GM21515 (cell line): ENCODE data around the gene PLPP4.
"Not testable (repeated sequence)": the region's sequence is repeated elsewhere in the genome, so short reads cannot be mapped to it uniquely, and the experiment has no call there.

Experiments used
- ATAC-seq: cut with Tn5 transposase; IDR thresholded peaks from one replicate; pipeline ENCODE4 v1.9.1; 2021; ENCODE audit not compliant: unreplicated experiment

PLPP4 gene

DNA sequence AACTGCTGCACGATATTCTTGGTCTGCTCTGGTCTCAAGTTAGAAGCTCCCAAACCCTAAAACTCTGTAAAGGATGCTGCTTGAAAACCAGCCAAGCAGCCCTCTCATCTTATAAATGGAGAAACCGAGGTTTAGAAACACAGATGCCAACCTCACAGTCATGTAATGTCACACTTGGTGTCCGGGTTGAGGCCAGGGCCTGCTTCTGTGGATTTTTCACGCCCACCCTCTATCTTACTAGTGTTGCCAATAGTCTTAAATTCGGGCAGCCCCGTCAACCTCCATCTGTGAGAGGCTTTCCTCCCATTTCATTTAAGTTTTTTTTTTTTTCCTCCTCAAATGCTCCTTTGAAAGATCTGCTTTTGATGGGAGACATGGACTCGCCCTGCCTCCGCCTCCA, 28.9 kb downstream of the PLPP4 start:
- ATAC-seq = no peak

DNA sequence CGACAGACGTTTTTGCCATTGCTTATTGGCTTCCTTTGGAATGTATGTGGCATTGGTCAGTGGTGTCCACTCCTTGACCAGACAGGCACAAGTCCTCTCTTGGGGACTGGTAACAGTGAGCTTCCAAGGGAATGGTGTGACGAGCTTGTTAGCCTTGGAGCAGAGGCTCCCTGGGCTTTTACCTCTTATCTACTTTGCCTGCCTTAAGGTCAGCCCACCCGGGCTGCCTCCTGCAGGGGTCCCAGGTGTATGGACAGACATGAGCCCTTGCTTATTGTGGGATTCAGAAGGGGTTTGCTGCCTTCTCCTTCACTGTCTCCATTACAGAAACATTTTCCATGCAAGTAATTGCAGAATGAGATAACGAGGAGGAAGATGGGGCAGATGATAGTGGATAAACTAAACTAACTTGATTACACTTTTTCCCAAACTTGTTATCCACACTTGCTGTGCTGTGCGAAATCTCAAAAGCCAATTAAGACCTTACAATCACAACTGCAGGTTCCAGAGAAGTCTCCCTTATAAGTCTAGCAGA, 29.7 kb downstream of the PLPP4 start:
- ATAC-seq = no peak

DNA sequence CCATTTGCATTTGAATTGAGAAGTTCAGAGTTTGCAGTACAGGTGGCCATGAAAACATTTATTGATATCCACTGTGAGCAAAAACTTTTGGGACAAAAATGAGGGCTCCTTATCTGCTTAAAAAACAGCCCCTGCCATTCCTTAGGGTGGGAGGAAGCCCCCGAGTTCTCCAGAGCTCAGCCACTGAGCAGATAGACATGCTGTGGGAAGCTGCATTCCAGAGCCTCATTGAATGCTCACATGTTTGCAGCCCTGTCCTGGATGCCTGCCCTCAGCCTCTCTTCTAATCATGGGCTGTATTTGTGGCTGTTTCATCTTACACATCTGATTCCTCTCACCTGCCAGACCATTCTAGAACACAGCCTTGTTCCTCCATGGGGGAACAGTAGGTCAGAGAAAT, 33.3 kb downstream of the PLPP4 start:
- ATAC-seq = no peak

DNA sequence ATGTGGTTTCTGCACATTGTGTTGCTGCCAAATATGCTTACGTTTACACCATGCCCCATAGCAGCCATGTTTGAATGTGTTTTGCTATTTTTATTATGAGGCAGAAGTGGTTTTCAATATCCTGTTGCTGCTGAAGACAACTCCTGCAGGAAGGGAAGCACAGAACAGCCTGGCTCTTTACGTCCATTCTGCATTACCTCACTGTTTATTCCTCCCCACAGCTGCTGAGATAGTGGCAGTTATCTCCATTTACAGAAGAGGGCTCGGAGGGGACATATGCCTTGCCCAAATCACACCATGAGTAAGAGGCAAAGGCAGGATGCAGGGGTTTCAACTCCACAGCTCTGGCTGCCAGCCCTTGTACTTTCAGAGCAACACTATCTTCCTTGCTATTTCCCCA, 35.3 kb downstream of the PLPP4 start:
- no peak for ATAC-seq

DNA sequence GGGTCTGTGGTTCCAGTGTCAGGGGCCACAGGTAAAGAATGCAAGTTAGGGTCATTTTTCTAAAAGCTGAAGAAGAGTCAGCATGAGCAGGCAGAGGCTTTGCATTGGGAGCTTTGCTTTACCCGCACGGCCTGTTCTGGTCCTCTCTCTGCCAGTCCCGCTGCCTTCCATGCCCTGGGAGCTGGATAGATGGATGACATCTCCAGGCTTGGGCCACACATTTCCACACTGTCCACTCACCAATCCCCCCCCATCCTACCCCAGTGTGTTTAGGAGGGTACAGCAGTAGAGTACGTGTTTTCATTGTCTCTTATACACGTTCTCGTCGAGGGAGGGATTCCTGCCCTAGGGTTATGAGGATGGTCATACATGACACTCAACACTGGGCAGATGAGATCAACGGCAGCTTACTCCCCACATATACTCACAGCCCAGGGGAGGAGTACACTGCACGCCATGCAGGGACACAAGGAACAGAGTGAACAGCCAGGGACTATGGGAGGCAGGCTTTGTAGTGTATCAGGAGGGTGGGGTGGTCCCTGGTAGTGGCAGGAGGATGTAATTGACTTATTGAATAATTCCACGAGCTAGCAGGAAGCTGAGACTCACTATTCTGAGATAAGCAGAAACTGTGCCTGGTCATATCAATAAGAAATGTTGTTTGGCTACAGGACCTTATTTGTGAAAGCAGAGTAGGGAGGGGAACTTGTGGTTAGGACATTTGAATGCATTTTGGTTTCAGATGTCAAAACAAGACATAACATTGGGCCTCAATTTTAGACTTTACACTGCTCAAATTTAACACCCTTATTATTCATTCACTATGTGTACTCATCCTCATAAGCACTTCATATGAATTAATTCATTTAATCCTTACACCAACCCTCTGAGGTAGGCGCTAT, 36.6 kb downstream of the PLPP4 start:
- ATAC-seq = peak; percentile 83

DNA sequence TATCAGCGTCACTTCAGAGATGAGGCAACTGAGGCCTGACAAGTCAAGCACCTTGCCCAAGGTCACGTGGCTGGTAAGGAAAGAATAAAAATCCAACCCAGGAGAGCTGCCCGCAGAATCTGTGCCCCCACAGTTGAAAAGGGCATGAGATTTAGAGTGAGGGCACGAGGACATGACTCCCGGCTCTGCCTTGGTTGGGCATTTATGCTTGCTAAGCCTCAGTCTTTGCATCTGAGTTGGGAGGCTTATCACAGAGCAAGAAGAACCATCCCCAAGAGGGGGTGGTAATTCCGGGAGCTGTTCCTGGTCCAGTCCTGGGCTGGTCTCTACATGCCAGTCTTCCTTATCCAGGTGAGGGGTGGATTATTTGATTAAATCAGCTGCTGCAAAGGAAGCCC, 37.3 kb downstream of the PLPP4 start:
- ATAC-seq = no peak

DNA sequence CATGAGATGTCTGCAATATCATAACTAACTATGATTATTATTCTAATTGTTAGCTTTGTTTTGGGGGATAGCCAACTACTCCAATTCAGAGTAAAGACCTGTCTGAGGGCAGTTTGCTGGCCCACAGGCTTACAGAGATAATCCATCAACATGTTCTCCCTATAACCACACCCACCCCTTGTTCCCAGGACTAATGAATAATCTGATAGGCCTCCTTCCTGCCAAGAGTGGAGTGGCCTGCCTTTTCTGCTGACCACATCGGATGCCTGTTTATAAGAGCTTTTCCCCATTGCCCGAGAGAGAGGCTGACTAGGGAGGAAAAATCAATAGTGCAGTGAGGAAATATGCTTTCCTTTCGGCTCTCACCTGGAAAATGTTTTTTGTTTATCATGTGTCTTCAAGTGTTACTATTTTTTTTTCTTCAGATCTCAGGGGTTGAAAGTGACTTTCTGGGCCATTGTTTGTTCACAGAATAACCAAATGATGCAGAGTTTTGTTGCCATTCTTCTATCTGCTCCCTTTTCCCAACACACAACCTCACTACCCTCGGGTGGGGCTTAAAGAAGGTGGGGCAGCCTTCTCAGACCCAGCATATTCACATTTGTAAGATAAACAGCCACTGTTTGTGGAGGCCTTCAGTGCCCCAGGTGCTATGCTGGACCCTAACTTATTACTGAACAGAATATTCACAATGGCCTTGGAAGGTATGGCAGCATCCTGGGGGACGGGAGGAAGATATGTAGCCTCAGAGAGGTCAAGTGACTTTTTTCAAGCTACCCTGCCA, 38.4 kb downstream of the PLPP4 start:
- ATAC-seq = no peak

DNA sequence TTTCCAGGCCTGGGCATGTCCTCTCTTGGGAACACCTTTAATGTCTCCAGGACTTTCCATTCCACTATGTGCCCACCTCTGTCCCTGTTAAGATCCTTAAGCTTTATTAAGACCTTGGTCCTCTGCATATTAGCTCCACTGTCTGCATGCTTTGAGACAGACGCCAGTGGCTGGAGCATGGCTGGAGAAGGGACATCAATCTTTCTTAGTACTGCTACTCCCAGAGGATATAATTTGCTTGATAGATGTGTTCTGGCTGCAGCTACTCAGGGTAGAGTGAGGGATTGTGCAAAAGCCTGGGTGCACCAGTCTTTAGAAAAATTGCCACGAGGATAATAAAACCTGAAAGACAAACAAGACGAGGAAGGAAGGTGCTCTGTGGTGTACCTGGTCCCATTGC, 42.9 kb downstream of the PLPP4 start:
- no peak for ATAC-seq

DNA sequence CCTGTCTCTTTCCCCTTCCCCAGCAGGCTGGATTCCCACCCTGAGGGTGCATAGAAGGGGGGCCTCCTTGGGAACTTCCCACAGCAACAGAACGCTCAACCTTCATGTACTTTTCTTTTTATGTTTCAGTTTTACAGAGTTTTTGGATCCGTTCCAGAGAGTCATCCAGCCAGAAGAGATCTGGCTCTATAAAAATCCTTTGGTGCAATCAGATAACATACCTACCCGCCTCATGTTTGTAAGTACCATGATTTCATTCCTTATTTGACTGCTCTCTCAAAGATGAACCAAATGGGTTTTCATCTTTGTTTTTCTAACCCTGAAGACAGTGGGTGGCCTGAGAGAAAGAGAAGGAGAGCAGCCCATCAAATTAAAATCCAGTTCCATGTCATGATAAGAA, 46.7 kb downstream of the PLPP4 start:
- no peak for ATAC-seq

DNA sequence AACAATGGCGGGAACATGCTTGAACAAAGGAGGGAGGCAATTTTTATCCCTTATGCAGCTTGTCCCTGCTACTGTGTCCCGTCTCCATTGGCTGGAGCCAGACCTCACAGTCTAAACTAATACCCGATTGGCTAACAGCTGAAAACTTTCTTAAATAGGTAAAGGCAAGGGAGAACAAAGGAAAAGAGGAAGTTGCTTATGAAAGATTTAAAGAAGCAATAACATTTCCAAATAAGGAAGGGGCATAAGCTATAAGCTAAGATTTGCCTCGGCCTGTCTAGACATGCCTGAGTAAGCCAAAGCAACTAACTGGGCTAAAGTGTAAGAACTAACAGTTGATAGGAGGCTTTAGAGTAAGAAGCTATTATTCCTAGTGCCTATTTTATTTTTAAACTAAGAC, 47.2 kb downstream of the PLPP4 start:
- ATAC-seq = not testable (repeated sequence)

DNA sequence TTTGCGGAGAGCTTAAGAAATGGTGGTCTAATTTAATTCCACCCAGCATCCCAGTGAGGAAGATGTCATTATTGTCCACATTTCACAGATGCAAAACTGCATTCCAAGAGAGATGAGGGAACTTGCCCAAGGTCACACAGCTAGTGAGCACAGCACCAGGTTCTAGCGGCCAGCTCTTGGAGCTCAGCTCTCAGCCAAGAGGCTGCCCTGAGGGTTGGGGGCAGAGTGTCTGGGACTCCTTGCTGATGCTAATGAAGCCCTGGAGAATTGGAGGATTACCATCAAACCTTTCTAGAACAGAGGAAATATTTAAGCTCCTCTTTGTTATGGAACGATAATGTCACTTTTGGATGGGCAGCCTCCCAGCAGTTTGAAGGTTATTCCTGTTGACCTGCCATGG, 48.0 kb downstream of the PLPP4 start:
- no peak for ATAC-seq

DNA sequence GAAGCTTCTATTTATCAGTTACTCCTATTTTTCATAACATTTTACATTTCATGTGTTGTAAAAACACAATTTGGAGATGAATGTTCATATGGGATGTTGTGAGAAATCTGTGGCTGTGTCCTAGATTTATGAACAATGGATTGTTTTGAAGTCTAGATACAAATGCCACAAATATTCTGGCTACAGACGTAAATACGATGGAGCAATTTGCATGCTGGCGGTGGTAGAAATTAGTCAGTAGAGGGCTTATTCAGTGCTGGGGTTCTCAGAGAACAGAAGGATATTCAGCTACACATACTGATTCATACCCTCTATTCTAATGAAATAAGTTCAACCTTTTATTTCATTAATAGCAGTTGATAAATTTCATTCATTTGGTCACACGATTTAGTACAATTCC, 48.8 kb downstream of the PLPP4 start:
- ATAC-seq = no peak

DNA sequence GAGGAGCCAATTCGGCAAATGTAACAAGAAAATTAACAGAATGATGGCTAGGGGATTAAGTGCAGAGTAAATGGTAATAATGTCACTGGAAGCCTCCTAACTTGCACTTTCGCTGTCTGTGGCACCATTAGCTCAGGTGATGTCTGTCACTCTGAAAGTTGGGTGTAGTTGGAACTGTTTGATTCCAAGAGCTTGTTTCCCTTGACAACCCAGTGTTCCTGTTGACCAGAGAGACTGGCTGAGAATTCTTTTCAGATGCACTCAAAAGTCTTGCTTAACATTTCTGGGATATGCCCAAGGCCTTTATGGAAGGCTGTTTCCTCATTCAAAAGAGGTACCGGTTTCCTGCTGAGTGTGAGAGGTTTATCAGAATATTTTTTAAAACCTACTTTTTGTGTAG, 49.6 kb downstream of the PLPP4 start:
- no peak for ATAC-seq

DNA sequence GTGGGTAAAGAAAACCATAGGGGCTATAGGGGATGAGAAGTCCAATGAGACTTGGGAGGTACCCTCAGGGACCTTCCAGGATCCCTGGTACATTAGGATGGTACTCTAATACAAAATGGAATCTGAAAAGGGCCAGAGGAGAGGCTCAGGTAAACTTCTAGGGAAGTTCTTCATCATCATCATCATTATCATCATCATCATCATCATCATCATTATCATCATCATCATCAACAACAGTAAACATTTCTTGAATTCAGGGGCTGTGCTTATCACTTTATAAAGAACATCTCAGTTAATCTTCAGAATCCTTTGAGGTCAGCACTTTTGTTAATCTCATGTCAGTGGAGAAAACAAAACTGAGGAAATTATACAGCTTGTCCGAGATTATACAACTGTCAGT, 50.1 kb downstream of the PLPP4 start:
- no peak for ATAC-seq

DNA sequence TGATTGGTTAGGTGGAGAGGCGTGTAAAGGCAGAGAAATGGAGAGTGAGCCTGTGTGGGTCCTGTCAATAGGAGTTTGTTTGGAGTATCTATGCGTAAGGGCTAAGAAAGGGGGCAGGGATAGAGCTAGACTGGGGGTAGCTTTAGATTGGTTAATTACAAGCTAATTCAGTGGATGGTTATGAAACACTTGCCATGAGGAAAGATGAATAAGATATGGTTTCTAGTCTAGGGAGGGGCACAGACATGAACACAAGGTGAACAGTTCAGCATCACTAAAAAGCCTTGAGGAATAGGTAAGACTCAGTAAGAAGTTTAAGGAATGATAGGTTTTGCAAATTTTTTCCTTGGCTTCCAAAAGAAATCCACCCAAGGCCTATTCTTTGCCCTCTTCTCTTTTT, 50.6 kb downstream of the PLPP4 start:
- no peak for ATAC-seq

DNA sequence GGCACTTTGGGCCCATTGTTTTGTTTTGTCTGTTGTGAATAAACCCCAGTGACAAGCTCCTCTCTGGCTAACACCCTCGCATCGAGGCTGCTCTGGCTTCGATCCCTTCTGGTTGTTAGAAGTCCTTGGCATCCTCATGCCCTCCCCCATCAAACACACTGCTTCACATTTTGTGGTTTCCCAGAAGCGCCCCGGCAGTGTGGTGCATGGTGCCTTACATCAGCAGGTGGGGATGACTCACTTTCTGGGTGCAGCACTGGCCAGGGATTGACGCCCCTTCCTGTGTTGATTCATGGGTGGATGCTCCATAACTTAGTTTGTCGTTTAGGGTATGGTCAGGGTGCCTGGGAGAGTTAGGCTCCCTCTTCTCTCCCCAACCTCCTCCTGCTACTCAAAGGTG, 51.4 kb downstream of the PLPP4 start:
- ATAC-seq = no peak

DNA sequence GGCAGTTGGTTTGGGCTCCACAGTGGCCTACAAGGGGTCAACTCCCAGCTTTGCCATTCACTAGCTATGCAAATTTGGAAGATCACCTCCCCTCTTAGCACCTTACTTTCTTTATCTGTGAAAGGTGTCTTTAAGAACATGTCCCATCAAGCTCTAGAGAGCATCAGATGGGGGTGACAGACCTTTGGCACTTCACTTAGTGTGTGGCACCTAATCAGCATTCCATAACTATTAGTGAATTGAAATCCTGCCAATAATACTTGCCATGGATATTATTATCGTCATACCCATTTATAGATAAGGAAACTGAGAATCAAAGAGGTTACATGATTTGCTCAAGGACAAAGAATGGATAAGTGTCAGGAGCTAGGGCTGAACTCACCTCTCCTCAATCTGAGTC, 51.9 kb downstream of the PLPP4 start:
- no peak for ATAC-seq

DNA sequence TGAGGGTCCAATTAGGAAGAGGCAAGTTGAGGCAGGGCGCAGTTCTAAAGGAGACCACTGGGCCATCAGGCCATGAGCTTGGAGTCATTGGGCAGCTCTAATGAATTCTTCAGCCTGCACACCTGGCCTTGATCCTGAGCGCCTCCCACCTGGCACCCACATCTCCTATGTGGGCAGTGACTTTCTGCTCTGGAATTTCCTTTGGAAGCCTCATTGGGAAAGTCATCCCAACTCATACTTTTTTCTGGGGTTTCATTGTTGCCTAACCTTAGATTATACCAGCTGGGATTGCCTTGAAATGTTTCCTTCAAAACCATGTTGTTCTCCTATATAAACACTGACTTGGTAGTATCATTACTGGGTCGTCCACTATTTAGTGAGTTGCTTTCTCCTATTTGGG, 54.1 kb downstream of the PLPP4 start:
- ATAC-seq = no peak

DNA sequence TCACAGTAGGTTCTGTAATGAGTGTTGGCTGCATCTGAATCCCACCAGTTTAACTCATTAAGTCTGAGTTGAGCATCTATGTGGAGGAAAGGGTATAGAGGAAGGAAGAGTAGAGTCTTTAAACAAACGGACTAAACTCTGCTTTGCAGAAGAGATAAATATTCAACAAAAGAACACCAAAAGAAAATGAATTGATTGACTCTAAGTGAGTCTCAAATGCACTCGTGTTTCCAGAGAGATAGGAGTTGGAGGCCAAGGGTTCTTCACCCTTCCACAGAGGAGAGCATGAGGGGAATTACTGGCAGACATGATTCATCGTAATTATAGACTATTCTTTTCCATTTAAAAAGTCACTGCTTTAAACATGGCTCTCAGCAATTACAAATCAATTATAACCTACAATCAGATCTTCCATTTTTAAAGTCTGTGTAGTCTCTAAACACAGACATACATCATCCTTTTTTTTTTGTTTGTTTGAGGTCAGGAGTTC, 56.3 kb downstream of the PLPP4 start:
- no peak for ATAC-seq

DNA sequence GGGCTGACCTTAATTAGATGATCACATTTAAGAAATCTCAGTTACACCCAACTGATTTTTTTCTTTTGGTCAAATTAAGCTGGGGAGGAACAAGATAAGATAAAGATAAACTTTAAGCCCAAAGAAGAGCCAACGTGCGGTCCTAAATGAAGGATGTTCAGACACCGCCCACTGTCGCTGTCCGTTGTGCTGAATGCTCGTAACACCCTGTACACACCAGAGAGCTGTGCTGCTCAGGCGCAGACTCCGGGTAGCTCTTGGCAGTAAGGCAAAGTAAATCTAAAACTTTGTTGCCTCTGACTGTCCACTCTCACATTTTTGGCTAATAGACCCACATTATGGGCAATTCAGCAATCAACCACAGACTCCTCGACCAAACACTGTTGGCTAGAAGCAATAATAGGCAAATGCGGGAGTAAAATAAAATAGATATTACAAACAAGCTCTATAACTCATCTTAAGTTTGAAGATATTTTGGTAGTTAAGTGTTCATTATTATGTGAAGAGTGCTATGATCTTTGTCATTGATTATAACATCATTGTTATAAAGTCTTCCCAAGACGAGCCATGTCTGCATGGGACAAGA, 57.1 kb downstream of the PLPP4 start:
- no peak for ATAC-seq

DNA sequence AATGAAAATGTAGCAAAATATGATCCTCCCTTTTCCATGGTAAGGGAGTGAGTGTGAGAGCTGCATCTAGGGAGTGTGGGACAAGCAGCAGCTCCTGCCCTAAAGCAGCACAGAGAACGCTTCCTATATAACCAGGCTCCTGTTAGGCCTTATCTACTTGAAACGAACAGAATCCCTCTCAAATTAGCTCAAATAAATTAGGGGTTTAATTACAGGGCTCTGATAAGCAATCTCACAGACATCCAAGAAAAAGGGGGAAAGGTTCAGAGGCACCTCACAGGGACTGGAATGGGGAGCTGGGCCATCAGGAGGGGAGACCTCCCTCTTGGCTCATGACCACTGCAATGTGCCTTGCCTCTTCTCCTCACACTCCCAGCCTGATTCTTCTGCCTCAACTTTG, 57.9 kb downstream of the PLPP4 start:
- no peak for ATAC-seq

DNA sequence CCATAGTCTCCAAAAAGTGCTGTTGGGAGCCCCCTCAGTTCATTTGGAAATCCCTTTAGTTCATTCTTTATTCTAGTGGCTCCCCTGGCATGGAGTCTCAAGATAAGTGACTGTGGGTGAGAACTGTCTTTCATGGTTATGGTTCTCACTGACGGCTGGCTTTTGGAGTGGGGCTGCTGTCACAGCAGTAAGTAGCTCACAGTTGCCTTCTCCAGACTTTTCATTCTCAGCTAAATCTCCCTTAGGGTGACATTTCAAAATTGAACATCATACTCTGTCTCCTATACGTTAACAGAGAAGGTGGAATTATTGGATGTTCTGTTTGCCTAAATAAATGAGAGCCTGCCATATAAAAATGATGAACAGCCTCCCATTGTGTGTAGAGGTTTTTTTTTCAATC, 58.7 kb downstream of the PLPP4 start:
- ATAC-seq = no peak
